ENCODE data around the gene FRMD8.

GRCh38 chr11:65415499-65416340 lies 29.3 kb downstream of the FRMD8 start:
- TF ChIP-seq CTCF (IDR thresholded peaks at IDR 0.05; ENCODE audit: poor library complexity, severe bottlenecking) (no peak), POLR2AphosphoS5 (IDR thresholded peaks at IDR 0.05) (no peak)

Measured in neural cell (in vitro differentiated cells).